Uterus (tissue), 4 donors: ENCODE measurements around the gene TSPAN12. TPM values are rescaled to one million over a fixed set of nuclear protein-coding genes. Genes with fewer than 3 reads are reported as not detected.

Source experiments
- DNase-seq, 2 donors: peaks; one replicate each; pipeline ENCODE4 v3.0.0-alpha.2; 2019 to 2020
- H3K27ac ChIP-seq, 2 donors: fragments of 200-600 bp; sonication (generic); 1 replicate in 1 of 2; 2 replicates in 1 of 2; pipeline ENCODE4 v1.5.1; 2016 to 2018
- H3K27me3 ChIP-seq, 2 donors: fragments of 200-600 bp; sonication (generic); one replicate each; pipeline ENCODE4 v1.5.1; 2018 to 2019; ENCODE audit warnings: control low read depth in 1 of 2
- H3K36me3 ChIP-seq, 2 donors: fragments of 200-600 bp; sonication (generic); one replicate each; pipeline ENCODE4 v1.5.1; 2019; ENCODE audit warnings: control low read depth in 1 of 2
- H3K4me1 ChIP-seq, 2 donors: fragments of 200-600 bp; sonication (generic); one replicate each; pipeline ENCODE4 v1.5.1; 2018 to 2019; ENCODE audit warnings: control low read depth in 1 of 2
- H3K4me3 ChIP-seq, 2 donors: fragments of 200-600 bp; sonication (generic); 1 replicate in 1 of 2; 2 replicates in 1 of 2; pipeline ENCODE4 v1.5.1; 2018 to 2019; ENCODE audit warnings: mild to moderate bottlenecking in 1 of 2
- H3K9me3 ChIP-seq, 2 donors: fragments of 200-600 bp; sonication (generic); one replicate each; pipeline ENCODE4 v1.5.1; 2019; ENCODE audit warnings: control low read depth in 1 of 2
- POLR2A ChIP-seq, 2 donors: fragments of 450-650 bp; IDR thresholded peaks; one replicate each; pipeline ENCODE4 v1.6.1; 2016; ENCODE audit warnings: antibody characterized with exemption in 2 of 2, mild to moderate bottlenecking in 1 of 2, moderate library complexity in 1 of 2
- intact Hi-C: fragments of 100-400 bp; cut with DNase I; formaldehyde crosslinking; loops from one replicate; pipeline ENCODE4 v1.15.1; 2023; ENCODE audit warnings: low total_unique reads
- total RNA-seq, 4 donors: library from RNA; depleted of rRNA in 3 of 4; stranded (reverse); fragments of >200 nt in 3 of 4; gene quantifications; one replicate each; pipeline versions ENCODE4 v1.1.0 to v1.2.4, GENCODE V29; 2014 to 2023
- TF ChIP-seq, protein P1 (sequence below), 4 experiments: fragments of 200-600 bp in 2 of 4; fragments of 450-650 bp in 2 of 4; sonication (generic) in 2 of 4; IDR thresholded peaks; one replicate each; pipeline ENCODE4 v1.5.1; 2016 to 2019; ENCODE audit warnings: antibody characterized with exemption in 4 of 4, mild to moderate bottlenecking in 2 of 4, moderate library complexity in 1 of 4
- donor health status: DM: yes; HTN: yes; CAD: no.

The TSPAN12 gene
- total RNA-seq, 4 donors from 2014 or later, result 3.1 to 18.8 (median 11.8) TPM

DNA sequence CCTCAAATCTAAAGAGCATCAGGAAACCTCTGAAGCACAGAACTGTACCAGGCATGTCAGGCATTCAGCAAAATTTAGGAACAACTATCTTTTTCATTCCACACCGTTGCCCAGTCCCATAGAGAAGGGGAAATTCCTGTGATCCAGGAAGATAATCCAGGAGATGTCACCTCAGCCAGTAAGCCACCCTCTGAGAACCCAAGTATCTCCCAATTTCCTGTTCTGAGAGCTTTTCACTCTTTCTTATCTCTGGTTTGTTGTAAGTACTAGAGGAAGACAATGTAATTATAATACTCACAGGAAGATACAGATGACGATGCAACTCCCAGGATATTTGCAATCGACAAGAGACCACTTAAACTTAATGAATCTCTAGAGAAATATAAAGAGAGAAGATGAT is 97.1 kb downstream of the TSPAN12 start:
- DNase-seq, result no peak
- intact Hi-C loops, result no loop called here

GRCh38 chr7:120760050-120760449 is 97.9 kb downstream of the TSPAN12 start:
- DNase-seq, result no peak
- no peak for TF ChIP-seq POLR2A (IDR thresholded peaks at IDR 0.05)
- TF ChIP-seq, protein P1, sequence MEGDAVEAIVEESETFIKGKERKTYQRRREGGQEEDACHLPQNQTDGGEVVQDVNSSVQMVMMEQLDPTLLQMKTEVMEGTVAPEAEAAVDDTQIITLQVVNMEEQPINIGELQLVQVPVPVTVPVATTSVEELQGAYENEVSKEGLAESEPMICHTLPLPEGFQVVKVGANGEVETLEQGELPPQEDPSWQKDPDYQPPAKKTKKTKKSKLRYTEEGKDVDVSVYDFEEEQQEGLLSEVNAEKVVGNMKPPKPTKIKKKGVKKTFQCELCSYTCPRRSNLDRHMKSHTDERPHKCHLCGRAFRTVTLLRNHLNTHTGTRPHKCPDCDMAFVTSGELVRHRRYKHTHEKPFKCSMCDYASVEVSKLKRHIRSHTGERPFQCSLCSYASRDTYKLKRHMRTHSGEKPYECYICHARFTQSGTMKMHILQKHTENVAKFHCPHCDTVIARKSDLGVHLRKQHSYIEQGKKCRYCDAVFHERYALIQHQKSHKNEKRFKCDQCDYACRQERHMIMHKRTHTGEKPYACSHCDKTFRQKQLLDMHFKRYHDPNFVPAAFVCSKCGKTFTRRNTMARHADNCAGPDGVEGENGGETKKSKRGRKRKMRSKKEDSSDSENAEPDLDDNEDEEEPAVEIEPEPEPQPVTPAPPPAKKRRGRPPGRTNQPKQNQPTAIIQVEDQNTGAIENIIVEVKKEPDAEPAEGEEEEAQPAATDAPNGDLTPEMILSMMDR (IDR thresholded peaks at IDR 0.05), result no peak

More for the DNA sequence above, 97.1 kb downstream of the TSPAN12 start:
- Histone ChIP-seq H3K27me3 (no peaks in the 10 kb centered on the region), H3K36me3 (no peaks in the 10 kb centered on the region), H3K27ac (no peak overlapping the region), H3K9me3 (no peaks in the 10 kb centered on the region), H3K4me1 (no peaks in the 10 kb centered on the region), H3K4me3 (no peak overlapping the region)
- TF ChIP-seq, protein P1 (IDR thresholded peaks at IDR 0.05), result no peak
- no peak for TF ChIP-seq POLR2A (IDR thresholded peaks at IDR 0.05)

GRCh38 chr7:120743128-120743527 is 114.8 kb downstream of the TSPAN12 start:
- no peak for DNase-seq
- H3K4me3 ChIP-seq, result no peak overlapping the region
- H3K36me3 ChIP-seq, result no peaks in the 10 kb centered on the region
- TF ChIP-seq, protein P1 (IDR thresholded peaks at IDR 0.05), result no peak
- TF ChIP-seq POLR2A (IDR thresholded peaks at IDR 0.05), result no peak
- no peaks in the 10 kb centered on the region for H3K4me1 ChIP-seq
- intact Hi-C loops, result no loop called here
- no peaks in the 10 kb centered on the region for H3K9me3 ChIP-seq
- no peaks in the 10 kb centered on the region for H3K27me3 ChIP-seq
- H3K27ac ChIP-seq, result no peak overlapping the region

More at GRCh38 chr7:120760050-120760449, 97.9 kb downstream of the TSPAN12 start:
- H3K4me1 ChIP-seq, result no peaks in the 10 kb centered on the region
- H3K27ac ChIP-seq, result no peak overlapping the region
- no peaks in the 10 kb centered on the region for H3K36me3 ChIP-seq
- H3K4me3 ChIP-seq, result no peak overlapping the region
- intact Hi-C loops, result no loop called here
- H3K27me3 ChIP-seq, result no peaks in the 10 kb centered on the region
- H3K9me3 ChIP-seq, result no peaks in the 10 kb centered on the region

DNA sequence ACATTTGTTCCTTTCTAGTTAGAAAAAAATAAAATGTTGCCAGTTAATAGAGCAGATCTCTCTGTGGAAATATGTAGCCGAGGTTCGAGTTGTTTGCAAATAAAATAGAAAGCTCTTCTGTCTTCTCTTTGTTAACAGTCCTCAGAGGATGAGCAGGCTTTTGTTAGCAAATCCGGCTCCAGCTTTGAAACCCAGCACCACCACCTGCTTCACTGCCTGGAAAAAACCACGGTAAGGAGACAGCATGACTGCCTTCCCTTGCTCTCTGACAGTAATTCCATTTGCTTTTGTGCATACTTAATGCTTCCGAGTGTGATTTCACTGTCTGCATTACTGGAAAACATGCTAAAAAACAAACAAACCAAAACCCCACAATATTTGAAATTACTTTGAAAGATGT is 115.6 kb downstream of the TSPAN12 start:
- Histone ChIP-seq H3K4me3 (no peak overlapping the region), H3K9me3 (no peaks in the 10 kb centered on the region), H3K27ac (no peak overlapping the region), H3K27me3 (no peaks in the 10 kb centered on the region), H3K36me3 (no peaks in the 10 kb centered on the region), H3K4me1 (no peaks in the 10 kb centered on the region)
- TF ChIP-seq POLR2A (IDR thresholded peaks at IDR 0.05), result no peak
- TF ChIP-seq, protein P1 (IDR thresholded peaks at IDR 0.05), result no peak
- no peak for DNase-seq
- intact Hi-C loops, result no loop called here

GRCh38 chr7:120741371-120742042 is 116.4 kb downstream of the TSPAN12 start:
- Histone ChIP-seq H3K27me3 (no peaks in the 10 kb centered on the region), H3K36me3 (no peaks in the 10 kb centered on the region), H3K27ac (no peak overlapping the region), H3K4me3 (no peak overlapping the region), H3K4me1 (no peaks in the 10 kb centered on the region), H3K9me3 (no peaks in the 10 kb centered on the region)
- intact Hi-C loops, result no loop called here
- TF ChIP-seq POLR2A (IDR thresholded peaks at IDR 0.05), result no peak
- TF ChIP-seq, protein P1 (IDR thresholded peaks at IDR 0.05), result no peak
- DNase-seq, result no peak
